ENCODE results near the gene FBXL17. TPM values are rescaled to one million over a fixed set of nuclear protein-coding genes. Genes with fewer than 3 reads are reported as not detected.

FBXL17 gene
- total and polyA plus RNA-seq, 9 of the 15 experiments (the other 6 are each of a cell fraction or from before 2014, with no cell fraction given): 0.32 to 5.4 (median 1.8) TPM

DNA sequence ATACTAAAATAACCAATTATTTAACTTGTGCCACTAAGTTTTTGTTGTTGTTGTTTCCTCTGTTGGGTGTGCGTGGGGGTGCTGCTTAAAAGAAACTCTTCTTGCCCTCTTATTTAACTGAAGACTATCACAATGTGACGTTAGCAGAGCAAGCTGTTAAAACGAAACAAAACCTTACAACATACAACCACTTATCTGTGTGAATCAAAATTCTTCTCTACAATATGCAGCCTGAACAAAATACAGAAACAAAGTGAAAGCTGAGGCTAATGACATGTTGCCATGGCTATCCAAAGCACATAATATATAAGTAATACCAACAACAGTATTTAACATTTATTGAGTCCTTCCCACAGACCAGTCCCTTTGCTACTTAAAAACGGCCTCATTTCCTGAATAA lies 291.0 kb downstream of the FBXL17 start:
- no peak overlapping the region for H3K4me2 ChIP-seq (ENCODE audit: insufficient read depth, low read length)
- ChIA-PET CTCF (ENCODE audit: low intra/inter-chr PET ratio) (no interaction called here), POLR2A (no interaction called here)
- H3K9me3 ChIP-seq (replicated peaks; ENCODE audit: control insufficient read depth, insufficient read depth, low read depth, low read length): no peaks in the 10 kb centered on the region
- TF ChIP-seq AFF1 (IDR thresholded peaks at IDR 0.05; ENCODE audit: low read depth in 1 of 2, partially characterized antibody in 2 of 2) (no peak), PREB (CRISPR knock-in tag; IDR thresholded peaks at IDR 0.05) (no peak), NFRKB (IDR thresholded peaks at IDR 0.05; ENCODE audit: low read depth) (no peak)
- no peaks in the 10 kb centered on the region for H3K27me3 ChIP-seq (ENCODE audit: control insufficient read depth in 2 of 2, insufficient read depth in 2 of 2, low read length in 2 of 2)
- DNase-seq (ENCODE audit: extremely low read depth in 1 of 4, low spot score in 3 of 4) (no peak), FAIRE-seq (no peak), ATAC-seq (no peak)
- H2AFZ ChIP-seq (ENCODE audit: low read depth, low read length): no peak overlapping the region
- H3K79me2 ChIP-seq (ENCODE audit: control insufficient read depth, insufficient read depth, low read length): no peaks in the 10 kb centered on the region
- H3K9me1 ChIP-seq (ENCODE audit: control insufficient read depth, insufficient read depth, low read length): no peaks in the 10 kb centered on the region
- no peaks in the 10 kb centered on the region for H3K36me3 ChIP-seq (ENCODE audit: control insufficient read depth, insufficient read depth, low read length)
- in situ Hi-C loops (cut with MboI): no loop called here
- no peaks in the 10 kb centered on the region for H3K4me1 ChIP-seq (replicated peaks in 1 of 2; ENCODE audit: control insufficient read depth in 2 of 2, insufficient read depth in 2 of 2, low read length in 2 of 2)
- 0% methylated on average over 4 of the region's 4 CpGs for WGBS (ENCODE audit: insufficient coverage, low coverage, missing lambda C conversion rate)
- intact Hi-C loops (cut with micrococcal nuclease): no loop called here
- H3K9ac ChIP-seq (ENCODE audit: insufficient read depth in 1 of 2, low read depth in 2 of 2, low read length in 2 of 2): no peak overlapping the region
- no peak overlapping the region for H3K27ac ChIP-seq (ENCODE audit: extremely low read depth, low read depth, low read length)
- no peak overlapping the region for H3K4me3 ChIP-seq
- no peaks in the 10 kb centered on the region for H4K20me1 ChIP-seq (replicated peaks; ENCODE audit: control insufficient read depth, insufficient read depth, low read length)
- BruUV-seq (replicated peaks): no TSS peak

Measured in K562 (cell line).